GM18507 (cell line): ENCODE measurements around the gene UHRF1.

Source experiments
- DNase-seq: peaks from one replicate; pipeline ENCODE4 v3.0.0; 2011; ENCODE audit warnings: low read depth; ENCODE audit not compliant: insufficient read length; ENCODE audit errors: extremely low spot score
- FAIRE-seq: peaks from 2 replicates; lab custom pipeline; 2011; peaks lifted over from hg19 to GRCh38; lab: Jason Lieb, UNC

The UHRF1 gene

GRCh38 chr19:5006201-5006600 is 96.9 kb downstream of the UHRF1 start:
- DNase-seq (no peak), FAIRE-seq (no peak)

GRCh38 chr19:5006821-5007220 is 97.5 kb downstream of the UHRF1 start:
- FAIRE-seq (no peak), DNase-seq (no peak)
